ENCODE results near the gene ARHGAP29. TPM values are rescaled to one million over a fixed set of nuclear protein-coding genes. Genes with fewer than 3 reads are reported as not detected.
"Not testable (repeated sequence)": the region's sequence is repeated elsewhere in the genome, so short reads cannot be mapped to it uniquely, and the experiment has no call there.

ARHGAP29 gene
- total RNA-seq, 4 donors from 2014 or later: 18.4 to 40.2 (median 23.7) TPM

DNA sequence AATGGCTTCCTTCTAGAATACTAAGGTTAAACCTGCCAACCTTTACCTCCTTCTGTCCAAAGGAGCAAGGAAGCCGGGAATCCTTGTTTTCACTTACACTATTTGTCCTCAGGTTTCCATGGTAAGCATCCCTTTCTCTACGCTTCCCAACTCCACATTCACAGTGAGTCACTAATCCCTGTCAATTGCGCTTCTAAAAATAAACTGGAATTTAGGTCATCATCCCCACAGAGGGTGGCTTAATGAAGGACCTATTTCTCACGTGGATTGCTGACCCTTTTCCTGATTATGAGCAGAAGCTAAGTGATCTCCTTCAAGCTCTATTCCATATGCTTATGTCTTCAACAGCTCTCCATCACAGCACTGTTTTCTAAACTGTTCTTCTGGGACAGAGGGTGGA is 76.6 kb downstream of the ARHGAP29 start:
- Histone ChIP-seq H3K9me3 (peaks cover 0 to 4% (median under 1%) of the 10 kb centered on the region in 4 donors), H3K36me3 (no peaks in the 10 kb centered on the region), H3K27me3 (no peaks in the 10 kb centered on the region), H3K27ac (replicated peaks in 1 of 4) (no peak overlapping the region), H3K4me3 (no peak overlapping the region), H3K4me1 (peaks cover 5 to 16% (median 14%) of the 10 kb centered on the region in 4 donors)
- 41% methylated on average over 4 of the region's 4 CpGs for WGBS
- no peak for DNase-seq (ENCODE audit: extremely low spot score)
- TF ChIP-seq POLR2AphosphoS5 (IDR thresholded peaks at IDR 0.05) (no peak), EP300 (IDR thresholded peaks at IDR 0.05) (no peak), POLR2A (IDR thresholded peaks at IDR 0.05; ENCODE audit: low read depth) (no peak)
- TF ChIP-seq, protein P1, sequence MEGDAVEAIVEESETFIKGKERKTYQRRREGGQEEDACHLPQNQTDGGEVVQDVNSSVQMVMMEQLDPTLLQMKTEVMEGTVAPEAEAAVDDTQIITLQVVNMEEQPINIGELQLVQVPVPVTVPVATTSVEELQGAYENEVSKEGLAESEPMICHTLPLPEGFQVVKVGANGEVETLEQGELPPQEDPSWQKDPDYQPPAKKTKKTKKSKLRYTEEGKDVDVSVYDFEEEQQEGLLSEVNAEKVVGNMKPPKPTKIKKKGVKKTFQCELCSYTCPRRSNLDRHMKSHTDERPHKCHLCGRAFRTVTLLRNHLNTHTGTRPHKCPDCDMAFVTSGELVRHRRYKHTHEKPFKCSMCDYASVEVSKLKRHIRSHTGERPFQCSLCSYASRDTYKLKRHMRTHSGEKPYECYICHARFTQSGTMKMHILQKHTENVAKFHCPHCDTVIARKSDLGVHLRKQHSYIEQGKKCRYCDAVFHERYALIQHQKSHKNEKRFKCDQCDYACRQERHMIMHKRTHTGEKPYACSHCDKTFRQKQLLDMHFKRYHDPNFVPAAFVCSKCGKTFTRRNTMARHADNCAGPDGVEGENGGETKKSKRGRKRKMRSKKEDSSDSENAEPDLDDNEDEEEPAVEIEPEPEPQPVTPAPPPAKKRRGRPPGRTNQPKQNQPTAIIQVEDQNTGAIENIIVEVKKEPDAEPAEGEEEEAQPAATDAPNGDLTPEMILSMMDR (IDR thresholded peaks at IDR 0.05): no peak
- intact Hi-C loops (cut with DNase I): no loop called here

- DNase-seq (ENCODE audit: extremely low spot score): no peak
- Histone ChIP-seq H3K36me3 (no peaks in the 10 kb centered on the region), H3K4me1 (peaks cover 5 to 12% (median 11%) of the 10 kb centered on the region in 4 donors), H3K27ac (replicated peaks in 1 of 4) (no peak overlapping the region), H3K4me3 (no peak overlapping the region), H3K27me3 (no peaks in the 10 kb centered on the region), H3K9me3 (no peaks in the 10 kb centered on the region)
- 71% methylated on average over 1 of the region's 1 CpG for WGBS
- intact Hi-C loops (cut with DNase I): no loop called here
- TF ChIP-seq POLR2AphosphoS5 (IDR thresholded peaks at IDR 0.05): no peak
- TF ChIP-seq, protein P1 (IDR thresholded peaks at IDR 0.05): no peak
- TF ChIP-seq EP300 (IDR thresholded peaks at IDR 0.05): no peak
- no peak for TF ChIP-seq POLR2A (IDR thresholded peaks at IDR 0.05; ENCODE audit: low read depth)
Observed at GRCh38 chr1:94156096-94156625, 81.2 kb downstream of the ARHGAP29 start.

DNA sequence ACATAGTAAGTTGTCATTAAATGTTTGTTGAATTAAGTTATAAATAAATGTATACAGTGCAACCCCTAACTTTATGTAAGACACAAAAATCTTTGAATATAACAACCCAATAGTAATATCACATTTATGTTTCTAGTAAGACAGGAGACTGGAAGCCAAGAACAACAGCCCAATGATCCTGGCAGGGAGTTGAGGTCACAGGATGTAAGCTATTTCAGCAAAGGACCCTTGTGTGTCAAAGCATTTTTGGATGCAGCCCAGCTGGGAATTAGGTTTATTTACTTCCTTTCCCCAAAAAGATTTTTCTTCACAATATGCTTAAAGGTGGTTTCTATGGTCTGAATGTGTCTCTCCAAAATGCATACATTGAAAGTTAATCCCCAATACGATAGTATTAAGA is 82.4 kb downstream of the ARHGAP29 start:
- Histone ChIP-seq H3K4me1 (peaks cover 0 to under 1% (median 0%) of the 10 kb centered on the region in 4 donors), H3K27me3 (no peaks in the 10 kb centered on the region), H3K36me3 (no peaks in the 10 kb centered on the region), H3K4me3 (no peak overlapping the region), H3K9me3 (no peaks in the 10 kb centered on the region), H3K27ac (replicated peaks in 1 of 4) (no peak overlapping the region)
- intact Hi-C loops (cut with DNase I): no loop called here
- DNase-seq (ENCODE audit: extremely low spot score): no peak
- WGBS: 93% methylated on average over 1 of the region's 1 CpG
- no peak for TF ChIP-seq POLR2AphosphoS5 (IDR thresholded peaks at IDR 0.05)
- TF ChIP-seq EP300 (IDR thresholded peaks at IDR 0.05): no peak
- TF ChIP-seq, protein P1 (IDR thresholded peaks at IDR 0.05): no peak
- TF ChIP-seq POLR2A (IDR thresholded peaks at IDR 0.05; ENCODE audit: low read depth): no peak

DNA sequence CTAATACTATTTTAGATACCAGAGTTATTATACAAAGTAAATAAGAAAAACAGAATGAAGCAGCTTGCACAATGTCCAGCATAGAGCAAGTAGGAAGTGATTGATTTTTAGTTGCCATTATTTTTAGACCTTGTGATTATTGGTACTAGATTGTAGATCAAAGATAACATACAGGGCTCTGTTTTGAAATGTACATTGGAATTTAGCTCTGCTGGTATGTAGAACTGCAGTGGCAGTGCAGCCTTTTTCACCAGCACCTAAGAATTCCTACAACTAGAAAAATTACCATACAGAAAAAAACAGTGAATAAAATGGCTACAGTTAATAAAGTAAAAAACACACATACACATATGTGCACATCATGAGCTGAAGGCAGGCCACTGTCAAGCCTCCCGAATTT is 84.3 kb downstream of the ARHGAP29 start:
- DNase-seq (ENCODE audit: extremely low spot score): no peak
- Histone ChIP-seq H3K4me3 (no peak overlapping the region), H3K36me3 (no peaks in the 10 kb centered on the region), H3K4me1 (no peaks in the 10 kb centered on the region), H3K27me3 (no peaks in the 10 kb centered on the region), H3K9me3 (no peaks in the 10 kb centered on the region), H3K27ac (replicated peaks in 1 of 4) (no peak overlapping the region)
- 80% methylated on average over 1 of the region's 1 CpG for WGBS
- intact Hi-C loops (cut with DNase I): no loop called here
- no peak for TF ChIP-seq POLR2A (IDR thresholded peaks at IDR 0.05; ENCODE audit: low read depth)
- TF ChIP-seq, protein P1 (IDR thresholded peaks at IDR 0.05): no peak
- TF ChIP-seq POLR2AphosphoS5 (IDR thresholded peaks at IDR 0.05): no peak
- TF ChIP-seq EP300 (IDR thresholded peaks at IDR 0.05): no peak

DNA sequence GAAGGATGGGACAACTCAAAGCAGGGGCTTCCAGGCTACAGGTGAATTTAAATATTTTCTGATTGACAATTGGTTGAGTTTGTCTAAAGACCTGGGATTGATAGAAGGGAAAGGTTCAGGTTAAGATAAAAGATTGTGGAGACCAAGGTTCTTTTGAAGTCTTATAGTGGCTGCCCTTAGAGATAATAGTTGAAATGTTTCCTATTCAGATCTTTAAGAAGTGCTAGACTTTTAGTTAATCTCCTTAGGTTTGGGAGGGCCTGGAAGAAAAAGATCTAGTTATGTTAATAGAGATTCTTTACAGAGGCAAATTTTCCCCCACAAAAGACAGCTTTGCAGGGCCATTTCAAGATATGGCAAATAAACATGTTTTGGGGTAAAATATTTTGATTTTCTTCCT is 88.2 kb downstream of the ARHGAP29 start:
- DNase-seq (ENCODE audit: extremely low spot score); H3K4me3 ChIP-seq; H3K27ac ChIP-seq (replicated peaks in 1 of 4); intact Hi-C loops (cut with DNase I); H3K9me3 ChIP-seq; H3K36me3 ChIP-seq; H3K4me1 ChIP-seq; H3K27me3 ChIP-seq: not testable (repeated sequence)
